HepG2 (cell line): ENCODE data around the gene PRDM15. TPM values are rescaled to one million over a fixed set of nuclear protein-coding genes. Genes with fewer than 3 reads are reported as not detected.

Experiments
- AGO2 ChIP-seq: fragments of 200-400 bp; formaldehyde crosslinking; optimal IDR thresholded peaks from 2 replicates; pipeline ENCODE3; 2017; ENCODE audit warnings: mild to moderate bottlenecking, low read depth, low read length, moderate library complexity
- CAMTA2 ChIP-seq: sonication (generic); formaldehyde crosslinking; IDR thresholded peaks from 2 replicates; pipeline ENCODE4 v1.4.0; 2020; ENCODE audit warnings: mild to moderate bottlenecking, missing genetic modification reagents, borderline replicate concordance
- CCDC6 ChIP-seq: sonication (generic); formaldehyde crosslinking; IDR thresholded peaks from 2 replicates; pipeline ENCODE4 v1.8.1; 2022; ENCODE audit warnings: mild to moderate bottlenecking, missing genetic modification reagents, moderate library complexity
- HNF4A ChIP-seq: sonication (generic); formaldehyde crosslinking; IDR thresholded peaks from 2 replicates; pipeline ENCODE4 v1.4.0; 2020; ENCODE audit warnings: missing genetic modification reagents
- MAF1 ChIP-seq: sonication (generic); formaldehyde crosslinking; IDR thresholded peaks from 2 replicates; pipeline ENCODE4 v1.5.0; 2020; ENCODE audit warnings: missing genetic modification reagents, borderline replicate concordance
- NFYC ChIP-seq: IDR thresholded peaks from 2 replicates; pipeline ENCODE4 v1.6.1; 2016; ENCODE audit warnings: missing genetic modification reagents, missing compliant biosample characterization
- NONO ChIP-seq, 2 experiments: fragments of 450-650 bp in 1 of 2; sonication (generic) in 1 of 2; formaldehyde crosslinking in 1 of 2; IDR thresholded peaks in 1 of 2; conservative IDR thresholded peaks in 1 of 2; 2 replicates each; pipeline versions ENCODE4 v1.6.1 to v1.8.0; 2017 to 2022; ENCODE audit warnings: mild to moderate bottlenecking in 1 of 2, missing genetic modification reagents in 1 of 2, moderate library complexity in 1 of 2
- SMAD1 ChIP-seq: sonication (generic); formaldehyde crosslinking; IDR thresholded peaks from 2 replicates; pipeline ENCODE4 v1.4.0; 2020; ENCODE audit warnings: missing genetic modification reagents, low read depth, mild to moderate bottlenecking, borderline replicate concordance
- ZNF367 ChIP-seq: sonication (generic); formaldehyde crosslinking; IDR thresholded peaks from 2 replicates; pipeline ENCODE4 v1.4.0; 2020; ENCODE audit warnings: missing genetic modification reagents, borderline replicate concordance
- polyA plus RNA-seq, 8 experiments: library from polyadenylated mRNA; depleted of rRNA in 3 of 8; stranded (reverse) in 7 of 8; unstranded in 1 of 8; fragments of >200 nt; fragmentation: Illumina TruSeq in 4 of 8; extraction: Trizol in 4 of 8; gene quantifications; 2 replicates each; pipeline versions ENCODE4 v1.2.1 to v1.2.3, GENCODE V29; 2011 to 2016; ENCODE audit warnings: low read depth in 4 of 8, missing spikeins in 1 of 8, mixed read lengths in 1 of 8; ENCODE audit not compliant: insufficient read depth in 1 of 8
- total RNA-seq, 5 experiments: library from RNA; depleted of rRNA; stranded (reverse); fragments of >200 nt; fragmentation: Illumina TruSeq; extraction: Trizol; gene quantifications; 2 replicates each; pipeline ENCODE4 v1.2.3, GENCODE V29; 2016; ENCODE audit warnings: low read depth in 1 of 5
- TF ChIP-seq, protein P1 (sequence below): sonication (generic); formaldehyde crosslinking; IDR thresholded peaks from 2 replicates; pipeline ENCODE4 v1.8.0; 2022; ENCODE audit warnings: mild to moderate bottlenecking, missing genetic modification reagents, moderate library complexity
- TF ChIP-seq, protein P2 (sequence below): sonication (generic); formaldehyde crosslinking; IDR thresholded peaks from 2 replicates; pipeline ENCODE4 v1.4.0; 2020; ENCODE audit warnings: low read depth, missing genetic modification reagents
- TF ChIP-seq, protein P3 (sequence below): sonication (generic); formaldehyde crosslinking; IDR thresholded peaks from 2 replicates; pipeline ENCODE4 v1.4.0; 2020; ENCODE audit warnings: mild to moderate bottlenecking, missing genetic modification reagents
- TF ChIP-seq, protein P4 (sequence below): sonication (generic); formaldehyde crosslinking; IDR thresholded peaks from 2 replicates; pipeline ENCODE4 v1.5.1; 2020; ENCODE audit warnings: mild to moderate bottlenecking, missing genetic modification reagents, borderline replicate concordance

The PRDM15 gene
- total and polyA plus RNA-seq, 2 of the 13 experiments (the other 11 are each of a cell fraction or from before 2014, with no cell fraction given), result 4.0 to 6.9 TPM

DNA sequence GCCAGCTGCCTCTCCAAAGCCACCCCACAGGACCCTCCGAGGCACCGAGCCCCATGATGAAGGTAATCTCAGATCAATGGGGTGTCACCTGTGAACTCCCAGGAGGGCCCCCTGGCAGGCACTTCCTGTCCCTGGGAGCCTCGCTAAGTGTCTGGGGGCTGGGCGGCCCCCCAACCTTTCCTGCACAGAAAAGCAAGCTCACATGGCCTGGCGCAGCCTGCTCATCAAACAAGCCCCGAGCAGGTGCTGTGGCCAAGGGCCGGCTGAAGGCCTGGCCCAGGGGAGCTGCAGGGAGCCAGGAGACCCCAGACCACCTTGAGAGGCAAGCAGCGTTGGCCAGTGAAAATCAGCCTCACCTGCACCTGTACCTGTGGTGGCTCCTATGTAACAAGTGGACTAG is 115.1 kb downstream of the PRDM15 start (continued):
- TF ChIP-seq MAF1 (no peak), NONO (IDR thresholded peaks at IDR 0.05) (no peak), NONO (CRISPR knock-in tag; conservative IDR thresholded peaks at IDR 0.05) (no peak), HNF4A (CRISPR knock-in tag) (no peak), CAMTA2 (CRISPR knock-in tag) (no peak), CCDC6 (no peak), NFYC (CRISPR knock-in tag) (no peak), SMAD1 (CRISPR knock-in tag) (no peak), ZNF367 (CRISPR knock-in tag) (no peak), AGO2 (peak; percentile 54)
- TF ChIP-seq, protein P1, sequence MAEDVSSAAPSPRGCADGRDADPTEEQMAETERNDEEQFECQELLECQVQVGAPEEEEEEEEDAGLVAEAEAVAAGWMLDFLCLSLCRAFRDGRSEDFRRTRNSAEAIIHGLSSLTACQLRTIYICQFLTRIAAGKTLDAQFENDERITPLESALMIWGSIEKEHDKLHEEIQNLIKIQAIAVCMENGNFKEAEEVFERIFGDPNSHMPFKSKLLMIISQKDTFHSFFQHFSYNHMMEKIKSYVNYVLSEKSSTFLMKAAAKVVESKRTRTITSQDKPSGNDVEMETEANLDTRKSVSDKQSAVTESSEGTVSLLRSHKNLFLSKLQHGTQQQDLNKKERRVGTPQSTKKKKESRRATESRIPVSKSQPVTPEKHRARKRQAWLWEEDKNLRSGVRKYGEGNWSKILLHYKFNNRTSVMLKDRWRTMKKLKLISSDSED (CRISPR knock-in tag), result no peak
- TF ChIP-seq, protein P2, sequence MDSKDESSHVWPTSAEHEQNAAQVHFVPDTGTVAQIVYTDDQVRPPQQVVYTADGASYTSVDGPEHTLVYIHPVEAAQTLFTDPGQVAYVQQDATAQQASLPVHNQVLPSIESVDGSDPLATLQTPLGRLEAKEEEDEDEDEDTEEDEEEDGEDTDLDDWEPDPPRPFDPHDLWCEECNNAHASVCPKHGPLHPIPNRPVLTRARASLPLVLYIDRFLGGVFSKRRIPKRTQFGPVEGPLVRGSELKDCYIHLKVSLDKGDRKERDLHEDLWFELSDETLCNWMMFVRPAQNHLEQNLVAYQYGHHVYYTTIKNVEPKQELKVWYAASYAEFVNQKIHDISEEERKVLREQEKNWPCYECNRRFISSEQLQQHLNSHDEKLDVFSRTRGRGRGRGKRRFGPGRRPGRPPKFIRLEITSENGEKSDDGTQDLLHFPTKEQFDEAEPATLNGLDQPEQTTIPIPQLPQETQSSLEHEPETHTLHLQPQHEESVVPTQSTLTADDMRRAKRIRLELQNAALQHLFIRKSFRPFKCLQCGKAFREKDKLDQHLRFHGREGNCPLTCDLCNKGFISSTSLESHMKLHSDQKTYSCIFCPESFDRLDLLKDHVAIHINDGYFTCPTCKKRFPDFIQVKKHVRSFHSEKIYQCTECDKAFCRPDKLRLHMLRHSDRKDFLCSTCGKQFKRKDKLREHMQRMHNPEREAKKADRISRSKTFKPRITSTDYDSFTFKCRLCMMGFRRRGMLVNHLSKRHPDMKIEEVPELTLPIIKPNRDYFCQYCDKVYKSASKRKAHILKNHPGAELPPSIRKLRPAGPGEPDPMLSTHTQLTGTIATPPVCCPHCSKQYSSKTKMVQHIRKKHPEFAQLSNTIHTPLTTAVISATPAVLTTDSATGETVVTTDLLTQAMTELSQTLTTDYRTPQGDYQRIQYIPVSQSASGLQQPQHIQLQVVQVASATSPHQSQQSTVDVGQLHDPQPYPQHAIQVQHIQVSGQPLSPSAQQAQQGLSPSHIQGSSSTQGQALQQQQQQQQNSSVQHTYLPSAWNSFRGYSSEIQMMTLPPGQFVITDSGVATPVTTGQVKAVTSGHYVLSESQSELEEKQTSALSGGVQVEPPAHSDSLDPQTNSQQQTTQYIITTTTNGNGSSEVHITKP (CRISPR knock-in tag), result no peak
- TF ChIP-seq, protein P3, sequence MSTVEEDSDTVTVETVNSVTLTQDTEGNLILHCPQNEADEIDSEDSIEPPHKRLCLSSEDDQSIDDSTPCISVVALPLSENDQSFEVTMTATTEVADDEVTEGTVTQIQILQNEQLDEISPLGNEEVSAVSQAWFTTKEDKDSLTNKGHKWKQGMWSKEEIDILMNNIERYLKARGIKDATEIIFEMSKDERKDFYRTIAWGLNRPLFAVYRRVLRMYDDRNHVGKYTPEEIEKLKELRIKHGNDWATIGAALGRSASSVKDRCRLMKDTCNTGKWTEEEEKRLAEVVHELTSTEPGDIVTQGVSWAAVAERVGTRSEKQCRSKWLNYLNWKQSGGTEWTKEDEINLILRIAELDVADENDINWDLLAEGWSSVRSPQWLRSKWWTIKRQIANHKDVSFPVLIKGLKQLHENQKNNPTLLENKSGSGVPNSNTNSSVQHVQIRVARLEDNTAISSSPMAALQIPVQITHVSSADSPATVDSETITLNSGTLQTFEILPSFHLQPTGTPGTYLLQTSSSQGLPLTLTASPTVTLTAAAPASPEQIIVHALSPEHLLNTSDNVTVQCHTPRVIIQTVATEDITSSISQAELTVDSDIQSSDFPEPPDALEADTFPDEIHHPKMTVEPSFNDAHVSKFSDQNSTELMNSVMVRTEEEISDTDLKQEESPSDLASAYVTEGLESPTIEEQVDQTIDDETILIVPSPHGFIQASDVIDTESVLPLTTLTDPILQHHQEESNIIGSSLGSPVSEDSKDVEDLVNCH (CRISPR knock-in tag), result no peak
- TF ChIP-seq, protein P4, sequence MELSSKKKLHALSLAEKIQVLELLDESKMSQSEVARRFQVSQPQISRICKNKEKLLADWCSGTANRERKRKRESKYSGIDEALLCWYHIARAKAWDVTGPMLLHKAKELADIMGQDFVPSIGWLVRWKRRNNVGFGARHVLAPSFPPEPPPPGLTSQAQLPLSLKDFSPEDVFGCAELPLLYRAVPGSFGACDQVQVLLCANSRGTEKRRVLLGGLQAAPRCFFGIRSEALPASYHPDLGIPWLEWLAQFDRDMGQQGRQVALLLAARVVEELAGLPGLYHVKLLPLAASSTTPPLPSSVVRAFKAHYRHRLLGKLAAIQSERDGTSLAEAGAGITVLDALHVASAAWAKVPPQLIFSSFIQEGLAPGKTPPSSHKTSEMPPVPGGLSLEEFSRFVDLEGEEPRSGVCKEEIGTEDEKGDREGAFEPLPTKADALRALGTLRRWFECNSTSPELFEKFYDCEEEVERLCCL (CRISPR knock-in tag), result no peak
- TF ChIP-seq, all 625 proteins: peak for 3
